HG02642 (cell line): ENCODE results near the gene GLOD4.
"Not testable (repeated sequence)": the region's sequence is repeated elsewhere in the genome, so short reads cannot be mapped to it uniquely, and the experiment has no call there.

Source experiments
- ATAC-seq: cut with Tn5 transposase; IDR thresholded peaks from one replicate; pipeline ENCODE4 v1.9.1; 2021; ENCODE audit warnings: mild to moderate bottlenecking; ENCODE audit not compliant: unreplicated experiment, poor library complexity

GLOD4 gene

GRCh38 chr17:781805-782731, at the start of gene GLOD4, which contains the start of gene MRM3:
Gene GLOD4 (minus strand): TSS chr17:782280. CDS start chr17:782255, 25 bp downstream.
Gene MRM3 (plus strand): TSS chr17:782353. CDS start chr17:782379, 26 bp downstream.
- ATAC-seq, result peak; percentile 91

GRCh38 chr17:830950-831349, 48.9 kb upstream of the GLOD4 start:
- no peak for ATAC-seq

- ATAC-seq, result no peak
Observed at GRCh38 chr17:830381-830780, 48.3 kb upstream of the GLOD4 start.

GRCh38 chr17:829614-830013, 47.5 kb upstream of the GLOD4 start:
- ATAC-seq, result not testable (repeated sequence)

GRCh38 chr17:828761-829160, 46.7 kb upstream of the GLOD4 start:
- ATAC-seq, result no peak

GRCh38 chr17:826778-827177, 44.7 kb upstream of the GLOD4 start:
- ATAC-seq, result no peak

- ATAC-seq, result no peak
Observed at GRCh38 chr17:825216-825615, 43.1 kb upstream of the GLOD4 start.

GRCh38 chr17:824378-824777, 42.3 kb upstream of the GLOD4 start:
- ATAC-seq, result no peak

GRCh38 chr17:823501-823902, 41.4 kb upstream of the GLOD4 start:
- no peak for ATAC-seq

GRCh38 chr17:819251-819650, 37.2 kb upstream of the GLOD4 start:
- ATAC-seq, result no peak

GRCh38 chr17:814371-814770, 32.3 kb upstream of the GLOD4 start:
- no peak for ATAC-seq

GRCh38 chr17:812638-813204, 30.6 kb upstream of the GLOD4 start:
- ATAC-seq, result no peak

GRCh38 chr17:811051-811784, 29.1 kb upstream of the GLOD4 start:
- no peak for ATAC-seq

- no peak for ATAC-seq
Observed at GRCh38 chr17:807523-808294, 25.6 kb upstream of the GLOD4 start.

- no peak for ATAC-seq
Observed at GRCh38 chr17:806781-807522, 24.9 kb upstream of the GLOD4 start.

GRCh38 chr17:806346-806745, 24.3 kb upstream of the GLOD4 start:
- no peak for ATAC-seq

GRCh38 chr17:805886-806285, 23.8 kb upstream of the GLOD4 start:
- ATAC-seq, result not testable (repeated sequence)

- ATAC-seq, result no peak
Observed at GRCh38 chr17:804541-805435, 22.7 kb upstream of the GLOD4 start.
